CD14-positive monocyte (primary cell): ENCODE measurements around the gene CNTN6. TPM values are rescaled to one million over a fixed set of nuclear protein-coding genes. Genes with fewer than 3 reads are reported as not detected.

Experiments
- DNase-seq, 3 donors: peaks; one replicate each; pipeline ENCODE4 v3.0.0-alpha.2; 2011 to 2022
- H2AFZ ChIP-seq: 2 replicates; pipeline ENCODE4 v1.6.0; 2012; ENCODE audit warnings: mild to moderate bottlenecking, low read depth, low read length, inconsistent platforms; ENCODE audit not compliant: insufficient read depth, poor library complexity, severe bottlenecking
- H3K27ac ChIP-seq, 2 donors: 1 replicate in 1 of 2; 2 replicates in 1 of 2; pipeline ENCODE4 v1.5.1; 2012 to 2013; ENCODE audit warnings: low read length in 2 of 2, control low read depth in 1 of 2, inconsistent platforms in 1 of 2, low read depth in 1 of 2, mild to moderate bottlenecking in 1 of 2
- H3K27me3 ChIP-seq, 2 donors: one replicate each; pipeline versions ENCODE4 v1.6.0 to v1.6.1; 2011 to 2013; ENCODE audit warnings: low read length in 2 of 2; ENCODE audit not compliant: control insufficient read depth in 2 of 2, insufficient read depth in 2 of 2
- H3K36me3 ChIP-seq, 2 donors: replicated peaks in 1 of 2; 1 replicate in 1 of 2; 2 replicates in 1 of 2; pipeline versions ENCODE4 v1.5.1 to v1.6.1; 2012 to 2013; ENCODE audit warnings: low read length in 2 of 2, control low read depth in 1 of 2, inconsistent platforms in 1 of 2, mild to moderate bottlenecking in 1 of 2; ENCODE audit not compliant: insufficient read depth in 2 of 2, control insufficient read depth in 1 of 2
- H3K4me1 ChIP-seq, 2 donors: 1 replicate in 1 of 2; 2 replicates in 1 of 2; pipeline versions ENCODE4 v1.5.1 to v1.6.1; 2012 to 2013; ENCODE audit warnings: low read length in 2 of 2, control low read depth in 1 of 2, inconsistent platforms in 1 of 2, mild to moderate bottlenecking in 1 of 2, moderate library complexity in 1 of 2; ENCODE audit not compliant: insufficient read depth in 2 of 2, control insufficient read depth in 1 of 2
- H3K4me2 ChIP-seq: replicated peaks from 2 replicates; pipeline ENCODE3; 2012; ENCODE audit warnings: low read length, moderate library complexity, mild to moderate bottlenecking; ENCODE audit not compliant: poor library complexity, severe bottlenecking; ENCODE audit errors: extremely low read depth
- H3K4me3 ChIP-seq, 3 experiments: fragments of 200-600 bp in 1 of 3; sonication (generic) in 1 of 3; replicated peaks in 1 of 3; 1 replicate in 2 of 3; 2 replicates in 1 of 3; pipeline ENCODE4 v1.5.1; 2011 to 2013; ENCODE audit warnings: low read length in 3 of 3, mild to moderate bottlenecking in 3 of 3, control low read depth in 2 of 3, low read depth in 2 of 3, inconsistent platforms in 1 of 3, moderate library complexity in 1 of 3
- H3K79me2 ChIP-seq: 2 replicates; pipeline ENCODE4 v1.6.0; 2012; ENCODE audit warnings: mild to moderate bottlenecking, control low read depth, inconsistent platforms, low read length, moderate library complexity; ENCODE audit not compliant: insufficient read depth
- H3K9ac ChIP-seq: 2 replicates; pipeline ENCODE4 v1.6.0; 2017; ENCODE audit warnings: low read length, mild to moderate bottlenecking; ENCODE audit not compliant: insufficient read depth, poor library complexity, severe bottlenecking
- H3K9me3 ChIP-seq, 2 donors: replicated peaks in 1 of 2; 1 replicate in 1 of 2; 2 replicates in 1 of 2; pipeline versions ENCODE4 v1.5.1 to v1.6.1; 2012 to 2013; ENCODE audit warnings: low read length in 2 of 2, control low read depth in 1 of 2; ENCODE audit not compliant: control insufficient read depth in 1 of 2, insufficient read depth in 1 of 2
- H4K20me1 ChIP-seq: 2 replicates; pipeline ENCODE4 v1.6.0; 2012; ENCODE audit warnings: mild to moderate bottlenecking, low read length, control low read depth, moderate library complexity; ENCODE audit not compliant: insufficient read depth
- H3K27ac Mint-ChIP-seq, 7 donors: one replicate each; pipeline ENCODE4 v1.8.0; 2020; ENCODE audit warnings: mild to moderate bottlenecking in 7 of 7, mixed read lengths in 7 of 7, moderate library complexity in 6 of 7, inconsistent platforms in 2 of 7
- H3K27me3 Mint-ChIP-seq, 3 donors: one replicate each; pipeline ENCODE4 v1.8.0; 2021 to 2022; ENCODE audit warnings: low read depth in 3 of 3, mild to moderate bottlenecking in 3 of 3, mixed read lengths in 3 of 3, moderate library complexity in 3 of 3, inconsistent platforms in 1 of 3
- H3K36me3 Mint-ChIP-seq, 2 donors: one replicate each; pipeline ENCODE4 v1.8.0; 2020; ENCODE audit warnings: mixed read lengths in 2 of 2, inconsistent platforms in 1 of 2, mild to moderate bottlenecking in 1 of 2
- H3K4me1 Mint-ChIP-seq: one replicate; pipeline ENCODE4 v1.8.0; 2020; ENCODE audit warnings: mild to moderate bottlenecking, mixed read lengths
- H3K4me3 Mint-ChIP-seq, 2 donors: one replicate each; pipeline ENCODE4 v1.8.0; 2020; ENCODE audit warnings: mild to moderate bottlenecking in 2 of 2, mixed read lengths in 2 of 2, moderate library complexity in 1 of 2
- H3K9me3 Mint-ChIP-seq, 7 donors: one replicate each; pipeline ENCODE4 v1.8.0; 2020 to 2022; ENCODE audit warnings: mixed read lengths in 7 of 7, mild to moderate bottlenecking in 6 of 7, moderate library complexity in 6 of 7, inconsistent platforms in 2 of 7
- WGBS: methylation state at CpG from one replicate; pipeline ENCODE4 v1.1.5; 2013; ENCODE audit warnings: missing lambda C conversion rate; ENCODE audit not compliant: insufficient coverage; 5-methylcytosine and 5-hydroxymethylcytosine counted together
- intact Hi-C, 2 donors: fragments of 100-400 bp; cut with micrococcal nuclease; formaldehyde crosslinking; loops; one replicate each; pipeline versions ENCODE4 v1.15.0 to v1.15.1; 2023
- polyA plus RNA-seq, 3 donors: library from polyadenylated mRNA; depleted of rRNA in 1 of 3; unstranded in 2 of 3; stranded (reverse) in 1 of 3; fragments of 300-500 nt in 2 of 3; fragments of >200 nt in 1 of 3; fragmentation: Illumina TruSeq in 2 of 3; gene quantifications; 1 replicate in 2 of 3; 2 replicates in 1 of 3; pipeline ENCODE4 v1.2.3, GENCODE V29; 2012 to 2021
- TF ChIP-seq, protein P1 (sequence below): fragments of 200-600 bp; IDR thresholded peaks from one replicate; pipeline ENCODE4 v1.8.0; 2022; ENCODE audit warnings: antibody characterized with exemption, mild to moderate bottlenecking

CNTN6 gene
- polyA plus RNA-seq, 3 donors = not detected

DNA sequence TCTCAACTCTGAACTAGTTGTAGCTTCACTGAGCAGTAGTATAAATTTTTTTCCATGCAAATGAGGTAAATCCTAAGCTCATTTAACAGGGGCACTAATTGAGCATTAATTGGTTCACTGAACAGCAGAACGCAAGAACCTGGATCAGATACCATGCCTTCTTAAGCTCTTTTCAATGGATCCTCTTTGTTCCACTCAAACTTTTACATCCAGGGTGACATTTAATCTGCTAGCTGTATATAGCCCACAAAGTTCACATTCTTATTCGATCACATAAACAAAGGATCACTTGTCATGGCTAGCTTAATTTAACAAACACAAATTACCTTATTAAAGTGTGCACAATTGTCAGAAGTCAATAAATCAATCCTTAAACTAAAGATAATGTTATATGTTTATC is 281.6 kb downstream of the CNTN6 start:
- no peak overlapping the region for H3K4me3 Mint-ChIP-seq
- H3K36me3 ChIP-seq = no peaks in the 10 kb centered on the region
- H2AFZ ChIP-seq = no peak overlapping the region
- 100% methylated on average over 1 of the region's 2 CpGs for WGBS
- H3K27ac Mint-ChIP-seq = no peak overlapping the region
- no peaks in the 10 kb centered on the region for H3K4me1 ChIP-seq
- TF ChIP-seq, protein P1, sequence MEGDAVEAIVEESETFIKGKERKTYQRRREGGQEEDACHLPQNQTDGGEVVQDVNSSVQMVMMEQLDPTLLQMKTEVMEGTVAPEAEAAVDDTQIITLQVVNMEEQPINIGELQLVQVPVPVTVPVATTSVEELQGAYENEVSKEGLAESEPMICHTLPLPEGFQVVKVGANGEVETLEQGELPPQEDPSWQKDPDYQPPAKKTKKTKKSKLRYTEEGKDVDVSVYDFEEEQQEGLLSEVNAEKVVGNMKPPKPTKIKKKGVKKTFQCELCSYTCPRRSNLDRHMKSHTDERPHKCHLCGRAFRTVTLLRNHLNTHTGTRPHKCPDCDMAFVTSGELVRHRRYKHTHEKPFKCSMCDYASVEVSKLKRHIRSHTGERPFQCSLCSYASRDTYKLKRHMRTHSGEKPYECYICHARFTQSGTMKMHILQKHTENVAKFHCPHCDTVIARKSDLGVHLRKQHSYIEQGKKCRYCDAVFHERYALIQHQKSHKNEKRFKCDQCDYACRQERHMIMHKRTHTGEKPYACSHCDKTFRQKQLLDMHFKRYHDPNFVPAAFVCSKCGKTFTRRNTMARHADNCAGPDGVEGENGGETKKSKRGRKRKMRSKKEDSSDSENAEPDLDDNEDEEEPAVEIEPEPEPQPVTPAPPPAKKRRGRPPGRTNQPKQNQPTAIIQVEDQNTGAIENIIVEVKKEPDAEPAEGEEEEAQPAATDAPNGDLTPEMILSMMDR = no peak
- H3K4me1 Mint-ChIP-seq = no peaks in the 10 kb centered on the region
- DNase-seq = no peak
- intact Hi-C loops = no loop called here
- no peak overlapping the region for H3K4me2 ChIP-seq
- H3K9ac ChIP-seq = no peak overlapping the region
- no peaks in the 10 kb centered on the region for H3K79me2 ChIP-seq
- no peak overlapping the region for H3K4me3 ChIP-seq
- peaks cover 4% of the 10 kb centered on the region in 2 donors for H3K9me3 ChIP-seq
- peaks cover 0 to 2% (median 0%) of the 10 kb centered on the region in 3 donors for H3K27me3 Mint-ChIP-seq
- peaks cover 0 to 12% (median 2%) of the 10 kb centered on the region in 7 donors for H3K9me3 Mint-ChIP-seq
- no peak overlapping the region for H3K27ac ChIP-seq
- H3K27me3 ChIP-seq = no peaks in the 10 kb centered on the region
- H3K36me3 Mint-ChIP-seq = no peaks in the 10 kb centered on the region
- H4K20me1 ChIP-seq = no peaks in the 10 kb centered on the region

DNA sequence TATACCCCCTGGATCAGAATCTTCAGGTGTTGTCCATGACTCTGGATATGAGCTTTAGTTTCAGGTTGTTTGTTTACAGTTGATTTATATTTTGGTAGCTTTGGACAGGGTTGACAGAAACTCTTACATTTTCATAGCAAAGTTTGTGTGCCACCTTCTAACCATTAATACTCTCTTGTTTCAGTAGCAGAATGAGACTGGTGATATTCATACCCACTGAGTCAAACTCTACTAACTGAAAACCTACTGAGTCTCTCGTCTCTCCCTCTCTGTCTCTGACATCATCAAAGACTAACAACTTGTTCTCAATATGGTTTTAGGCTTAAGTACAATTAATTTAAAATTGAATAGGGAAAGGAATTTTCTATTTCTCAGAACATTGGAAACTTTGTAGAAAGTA is 282.3 kb downstream of the CNTN6 start:
- H3K4me1 ChIP-seq = no peaks in the 10 kb centered on the region
- no peak overlapping the region for H3K9ac ChIP-seq
- H3K79me2 ChIP-seq = no peaks in the 10 kb centered on the region
- Mint-ChIP-seq H3K4me3 (no peak overlapping the region), H3K9me3 (peaks cover 0 to 11% (median 2%) of the 10 kb centered on the region in 7 donors), H3K4me1 (no peaks in the 10 kb centered on the region), H3K27ac (no peak overlapping the region), H3K36me3 (no peaks in the 10 kb centered on the region), H3K27me3 (peaks cover 0 to 2% (median 0%) of the 10 kb centered on the region in 3 donors)
- no peak overlapping the region for H3K27ac ChIP-seq
- no peaks in the 10 kb centered on the region for H4K20me1 ChIP-seq
- intact Hi-C loops = no loop called here
- H3K9me3 ChIP-seq = peaks cover 4% of the 10 kb centered on the region in 2 donors
- H3K4me3 ChIP-seq = no peak overlapping the region
- H3K36me3 ChIP-seq = no peaks in the 10 kb centered on the region
- no peak overlapping the region for H3K4me2 ChIP-seq
- no peak for DNase-seq
- WGBS = no CpG with 5 or more reads among the region's 1 CpG
- no peak overlapping the region for H2AFZ ChIP-seq
- no peaks in the 10 kb centered on the region for H3K27me3 ChIP-seq
- TF ChIP-seq, protein P1 = no peak
